Gastroesophageal sphincter (tissue), 3 donors: ENCODE measurements around the gene CENPM.

Source experiments
- POLR2A ChIP-seq, 2 donors: fragments of 450-650 bp; IDR thresholded peaks; one replicate each; pipeline ENCODE4 v1.6.1; 2017; ENCODE audit warnings: antibody characterized with exemption in 2 of 2, mild to moderate bottlenecking in 2 of 2, moderate library complexity in 1 of 2
- TF ChIP-seq, protein P1 (sequence below), 4 experiments: fragments of 200-600 bp in 2 of 4; fragments of 450-650 bp in 2 of 4; sonication (generic) in 1 of 4; IDR thresholded peaks; one replicate each; pipeline ENCODE4 v1.5.1; 2017 to 2019; ENCODE audit warnings: antibody characterized with exemption in 4 of 4, mild to moderate bottlenecking in 2 of 4, moderate library complexity in 2 of 4

GRCh38 chr22:41934284-41935014 lies 12.5 kb downstream of the CENPM start:
- TF ChIP-seq, protein P1, sequence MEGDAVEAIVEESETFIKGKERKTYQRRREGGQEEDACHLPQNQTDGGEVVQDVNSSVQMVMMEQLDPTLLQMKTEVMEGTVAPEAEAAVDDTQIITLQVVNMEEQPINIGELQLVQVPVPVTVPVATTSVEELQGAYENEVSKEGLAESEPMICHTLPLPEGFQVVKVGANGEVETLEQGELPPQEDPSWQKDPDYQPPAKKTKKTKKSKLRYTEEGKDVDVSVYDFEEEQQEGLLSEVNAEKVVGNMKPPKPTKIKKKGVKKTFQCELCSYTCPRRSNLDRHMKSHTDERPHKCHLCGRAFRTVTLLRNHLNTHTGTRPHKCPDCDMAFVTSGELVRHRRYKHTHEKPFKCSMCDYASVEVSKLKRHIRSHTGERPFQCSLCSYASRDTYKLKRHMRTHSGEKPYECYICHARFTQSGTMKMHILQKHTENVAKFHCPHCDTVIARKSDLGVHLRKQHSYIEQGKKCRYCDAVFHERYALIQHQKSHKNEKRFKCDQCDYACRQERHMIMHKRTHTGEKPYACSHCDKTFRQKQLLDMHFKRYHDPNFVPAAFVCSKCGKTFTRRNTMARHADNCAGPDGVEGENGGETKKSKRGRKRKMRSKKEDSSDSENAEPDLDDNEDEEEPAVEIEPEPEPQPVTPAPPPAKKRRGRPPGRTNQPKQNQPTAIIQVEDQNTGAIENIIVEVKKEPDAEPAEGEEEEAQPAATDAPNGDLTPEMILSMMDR (IDR thresholded peaks at IDR 0.05), result no peak
- no peak for TF ChIP-seq POLR2A (IDR thresholded peaks at IDR 0.05)
